Endothelial cell of umbilical vein (primary cell): ENCODE measurements around the gene OR51G1. TPM values are rescaled to one million over a fixed set of nuclear protein-coding genes. Genes with fewer than 3 reads are reported as not detected.

Experiments used
- polyA plus RNA-seq, 4 experiments: library from polyadenylated mRNA; depleted of rRNA in 3 of 4; stranded (reverse) in 3 of 4; unstranded in 1 of 4; fragments of >200 nt; gene quantifications; 2 replicates each; pipeline versions ENCODE4 v1.2.1 to v1.2.3, GENCODE V29; 2011 to 2012; ENCODE audit warnings: missing spikeins in 1 of 4
- total RNA-seq: library from RNA; stranded (reverse); gene quantifications from 2 replicates; pipeline ENCODE4 v1.2.3, GENCODE V29; 2021

Gene OR51G1
- total and polyA plus RNA-seq, 2 donors (not counting 3 experiments of a cell fraction or from before 2014, with no cell fraction given) = not detected

Other genes with a start within 250 kb of the OR51G1 start
- not detected in 2 replicates for gene OR51E2, start 226.5 kb downstream of the OR51G1 start, total RNA-seq
- not detected in 2 replicates for gene OR51E2, start 226.5 kb downstream of the OR51G1 start, polyA plus RNA-seq
- not detected in 2 replicates for gene MMP26, start 219.6 kb downstream of the OR51G1 start, total RNA-seq
- gene MMP26, start 219.6 kb downstream of the OR51G1 start, polyA plus RNA-seq = not detected in 2 replicates
- gene OR51F1, start 154.4 kb downstream of the OR51G1 start, total RNA-seq = not detected in 2 replicates
- gene OR51F1, start 154.4 kb downstream of the OR51G1 start, polyA plus RNA-seq = not detected in 2 replicates
- not detected in 2 replicates for gene OR52R1, start 120.0 kb downstream of the OR51G1 start, total RNA-seq
- not detected in 2 replicates for gene OR52R1, start 120.0 kb downstream of the OR51G1 start, polyA plus RNA-seq
- not detected in 2 replicates for gene OR51F2, start 103.0 kb downstream of the OR51G1 start, total RNA-seq
- not detected in 2 replicates for gene OR51F2, start 103.0 kb downstream of the OR51G1 start, polyA plus RNA-seq
- not detected in 2 replicates for gene OR51S1, start 75.1 kb downstream of the OR51G1 start, total RNA-seq
- not detected in 2 replicates for gene OR51S1, start 75.1 kb downstream of the OR51G1 start, polyA plus RNA-seq
- not detected in 2 replicates for gene OR51T1, start 42.4 kb downstream of the OR51G1 start, total RNA-seq
- gene OR51T1, start 42.4 kb downstream of the OR51G1 start, polyA plus RNA-seq = not detected in 2 replicates
- not detected in 2 replicates for gene OR51A7, start 20.6 kb downstream of the OR51G1 start, total RNA-seq
- not detected in 2 replicates for gene OR51A7, start 20.6 kb downstream of the OR51G1 start, polyA plus RNA-seq
- gene OR51G2, start 5.0 kb downstream of the OR51G1 start, total RNA-seq = not detected in 2 replicates
- gene OR51G2, start 5.0 kb downstream of the OR51G1 start, polyA plus RNA-seq = not detected in 2 replicates
- gene OR51A4, start 23.3 kb upstream of the OR51G1 start, total RNA-seq = not detected in 2 replicates
- not detected in 2 replicates for gene OR51A4, start 23.3 kb upstream of the OR51G1 start, polyA plus RNA-seq
- gene OR51A2, start 31.4 kb upstream of the OR51G1 start, total RNA-seq = not detected in 2 replicates
- not detected in 2 replicates for gene OR51A2, start 31.4 kb upstream of the OR51G1 start, polyA plus RNA-seq
- not detected in 2 replicates for gene OR51L1, start 70.5 kb upstream of the OR51G1 start, total RNA-seq
- not detected in 2 replicates for gene OR51L1, start 70.5 kb upstream of the OR51G1 start, polyA plus RNA-seq
- gene OR52J3, start 122.2 kb upstream of the OR51G1 start, total RNA-seq = not detected in 2 replicates
- gene OR52J3, start 122.2 kb upstream of the OR51G1 start, polyA plus RNA-seq = not detected in 2 replicates
- gene OR52E2, start 135.3 kb upstream of the OR51G1 start, total RNA-seq = not detected in 2 replicates
- gene OR52E2, start 135.3 kb upstream of the OR51G1 start, polyA plus RNA-seq = not detected in 2 replicates
- not detected in 2 replicates for gene OR52E1, start 145.2 kb upstream of the OR51G1 start, total RNA-seq
- gene OR52E1, start 145.2 kb upstream of the OR51G1 start, polyA plus RNA-seq = not detected in 2 replicates
- not detected in 2 replicates for gene OR52A5, start 214.0 kb upstream of the OR51G1 start, total RNA-seq
- not detected in 2 replicates for gene OR52A5, start 214.0 kb upstream of the OR51G1 start, polyA plus RNA-seq
- not detected in 2 replicates for gene OR52A1, start 230.4 kb upstream of the OR51G1 start, total RNA-seq
- not detected in 2 replicates for gene OR52A1, start 230.4 kb upstream of the OR51G1 start, polyA plus RNA-seq